Suprapubic skin (tissue), 4 donors: Measurements from ENCODE around the gene E2F8.

Source experiments
- EP300 ChIP-seq: sonication (generic); formaldehyde crosslinking; IDR thresholded peaks from one replicate; pipeline ENCODE4 v1.6.1; 2017; ENCODE audit warnings: antibody characterized with exemption
- POLR2A ChIP-seq, 2 donors: fragments of 450-650 bp; IDR thresholded peaks; one replicate each; pipeline ENCODE4 v1.6.1; 2017; ENCODE audit warnings: antibody characterized with exemption in 2 of 2, mild to moderate bottlenecking in 2 of 2, moderate library complexity in 2 of 2
- POLR2AphosphoS5 ChIP-seq, 3 donors: sonication (generic); formaldehyde crosslinking; IDR thresholded peaks; one replicate each; pipeline ENCODE4 v1.6.1; 2017; ENCODE audit warnings: antibody characterized with exemption in 3 of 3
- TF ChIP-seq, protein P1 (sequence below), 2 donors: fragments of 200-600 bp in 1 of 2; fragments of 450-650 bp in 1 of 2; sonication (generic) in 1 of 2; IDR thresholded peaks; one replicate each; pipeline ENCODE4 v1.5.1; 2016 to 2019; ENCODE audit warnings: antibody characterized with exemption in 2 of 2, mild to moderate bottlenecking in 1 of 2, moderate library complexity in 1 of 2

DNA sequence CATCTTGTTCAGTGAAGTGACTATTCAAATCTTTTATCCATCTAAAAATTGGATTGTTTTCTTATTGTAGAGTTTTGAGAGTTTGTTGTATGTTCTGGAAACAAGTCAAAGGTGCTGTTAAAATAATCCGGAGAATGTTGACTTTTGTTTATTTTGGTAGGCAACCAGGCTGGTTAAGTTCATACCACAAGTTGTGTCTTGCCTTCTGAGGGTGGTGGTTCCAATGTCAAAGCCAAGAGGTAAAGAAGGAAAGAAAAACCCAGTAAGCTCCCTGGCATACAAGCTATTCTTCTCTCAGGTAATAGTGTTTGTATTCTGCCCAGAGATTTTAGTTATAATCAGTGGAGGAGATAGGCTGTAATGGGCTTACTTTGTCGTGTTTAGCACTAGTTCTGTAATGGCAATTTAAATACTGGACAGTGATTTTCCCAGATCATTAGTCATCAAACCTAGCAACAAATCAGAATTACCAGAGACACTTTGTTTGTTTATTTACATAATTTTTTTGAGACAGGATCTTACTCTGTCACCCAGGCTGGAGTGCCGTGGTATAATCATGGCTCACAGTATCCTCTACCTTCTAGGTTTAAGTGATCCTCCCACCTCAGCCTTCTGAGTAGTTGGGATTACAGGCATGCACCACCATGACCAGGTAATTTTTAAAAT, 23.9 kb downstream of the E2F8 start:
- TF ChIP-seq, protein P1, sequence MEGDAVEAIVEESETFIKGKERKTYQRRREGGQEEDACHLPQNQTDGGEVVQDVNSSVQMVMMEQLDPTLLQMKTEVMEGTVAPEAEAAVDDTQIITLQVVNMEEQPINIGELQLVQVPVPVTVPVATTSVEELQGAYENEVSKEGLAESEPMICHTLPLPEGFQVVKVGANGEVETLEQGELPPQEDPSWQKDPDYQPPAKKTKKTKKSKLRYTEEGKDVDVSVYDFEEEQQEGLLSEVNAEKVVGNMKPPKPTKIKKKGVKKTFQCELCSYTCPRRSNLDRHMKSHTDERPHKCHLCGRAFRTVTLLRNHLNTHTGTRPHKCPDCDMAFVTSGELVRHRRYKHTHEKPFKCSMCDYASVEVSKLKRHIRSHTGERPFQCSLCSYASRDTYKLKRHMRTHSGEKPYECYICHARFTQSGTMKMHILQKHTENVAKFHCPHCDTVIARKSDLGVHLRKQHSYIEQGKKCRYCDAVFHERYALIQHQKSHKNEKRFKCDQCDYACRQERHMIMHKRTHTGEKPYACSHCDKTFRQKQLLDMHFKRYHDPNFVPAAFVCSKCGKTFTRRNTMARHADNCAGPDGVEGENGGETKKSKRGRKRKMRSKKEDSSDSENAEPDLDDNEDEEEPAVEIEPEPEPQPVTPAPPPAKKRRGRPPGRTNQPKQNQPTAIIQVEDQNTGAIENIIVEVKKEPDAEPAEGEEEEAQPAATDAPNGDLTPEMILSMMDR (IDR thresholded peaks at IDR 0.05): no peak
- TF ChIP-seq POLR2A (IDR thresholded peaks at IDR 0.05): no peak
- TF ChIP-seq POLR2AphosphoS5 (IDR thresholded peaks at IDR 0.05): no peak
- no peak for TF ChIP-seq EP300
